ENCODE measurements around the gene ZDHHC13.

GRCh38 chr11:19187833-19188258, 70.9 kb downstream of the ZDHHC13 start:
- TF ChIP-seq CTCF (IDR thresholded peaks at IDR 0.05), result no peak
- no peak for TF ChIP-seq EP300 (IDR thresholded peaks at IDR 0.05)
- no peak for TF ChIP-seq POLR2A (IDR thresholded peaks at IDR 0.05)
